GM12878 (cell line): Measurements from ENCODE around the gene PPP1R37. TPM values are rescaled to one million over a fixed set of nuclear protein-coding genes. Genes with fewer than 3 reads are reported as not detected.
A peak's percentile ranks its signal among the peaks of the same experiment; 100 is the strongest.

Source experiments
- ATAC-seq: fragments of 200-7000 bp; cut with Tn5 transposase; 3 replicates; pipeline ENCODE4 v1.9.1; 2020; ENCODE audit warnings: mild to moderate bottlenecking, moderate library complexity
- BruUV-seq: library from RNA; stranded (reverse); fragments of 400-500 nt; replicated peaks from 2 replicates; lab custom pipeline; 2021; lab: Mats Ljungman, UMichigan
- CTCF ChIA-PET: fragments of 300-600 bp; sonication (Branson Sonifier 250); formaldehyde crosslinking; extraction: SDS; loops from one replicate; lab custom pipeline; 2021; ENCODE audit warnings: inconsistent platforms; lab: Yijun Ruan, JAX
- POLR2A ChIA-PET: fragments of 350-600 bp; formaldehyde crosslinking; extraction: SDS; loops from one replicate; lab custom pipeline; 2021; ENCODE audit warnings: inconsistent platforms; lab: Charles Lee
- RAD21 ChIA-PET: fragments of 300-600 bp; sonication (Branson Sonifier 250); formaldehyde crosslinking; loops from one replicate; lab custom pipeline; 2023; ENCODE audit warnings: antibody characterized with exemption; ENCODE audit not compliant: unreplicated experiment; lab: Charles Lee
- SMC1A ChIA-PET: fragments of 300-600 bp; sonication (Branson Sonifier 250); formaldehyde crosslinking; loops from one replicate; lab custom pipeline; 2023; ENCODE audit not compliant: unreplicated experiment, uncharacterized antibody; lab: Charles Lee
- DNase-seq: peaks from one replicate; pipeline ENCODE4 v3.0.0-alpha.2; 2011; ENCODE audit warnings: low read depth, low spot score
- FAIRE-seq: peaks from 3 replicates; lab custom pipeline; 2011; peaks lifted over from hg19 to GRCh38; lab: Jason Lieb, UNC
- H2AFZ ChIP-seq: 2 replicates; pipeline ENCODE4 v1.6.0; 2011; ENCODE audit warnings: low read depth, low read length, control low read depth; ENCODE audit not compliant: control insufficient read depth
- H3K27ac ChIP-seq: 2 replicates; pipeline ENCODE4 v1.5.1; 2011; ENCODE audit warnings: control low read depth; ENCODE audit not compliant: control insufficient read depth, insufficient read depth
- H3K27me3 ChIP-seq, 2 experiments: replicated peaks in 1 of 2; 2 replicates each; pipeline versions ENCODE4 v1.6.0 to v1.6.1; 2011; ENCODE audit warnings: low read length in 1 of 2; ENCODE audit not compliant: control insufficient read depth in 2 of 2, insufficient read depth in 2 of 2
- H3K36me3 ChIP-seq, 2 experiments: 2 replicates each; pipeline ENCODE4 v1.5.1; 2011; ENCODE audit warnings: low read length in 1 of 2; ENCODE audit not compliant: control insufficient read depth in 2 of 2, insufficient read depth in 2 of 2
- H3K4me1 ChIP-seq: 2 replicates; pipeline ENCODE4 v1.6.1; 2011; ENCODE audit warnings: mild to moderate bottlenecking, low read length, moderate library complexity, mixed read lengths; ENCODE audit not compliant: control insufficient read depth, insufficient read depth
- H3K4me2 ChIP-seq: 2 replicates; pipeline ENCODE4 v1.6.0; 2011; ENCODE audit warnings: control low read depth; ENCODE audit not compliant: control insufficient read depth, insufficient read depth
- H3K4me3 ChIP-seq: fragments of 200-600 bp; sonication (generic); 2 replicates; pipeline ENCODE4 v1.5.1; 2016
- H3K79me2 ChIP-seq: 2 replicates; pipeline ENCODE4 v1.6.0; 2011; ENCODE audit warnings: low read length; ENCODE audit not compliant: control insufficient read depth, insufficient read depth
- H3K9ac ChIP-seq: 2 replicates; pipeline ENCODE4 v1.8.0; 2011; ENCODE audit warnings: low read length, control low read depth, mixed read lengths; ENCODE audit not compliant: control insufficient read depth, insufficient read depth
- H3K9me3 ChIP-seq: replicated peaks from 3 replicates; pipeline ENCODE4 v1.5.1; 2011; ENCODE audit warnings: mild to moderate bottlenecking, low read length; ENCODE audit not compliant: control insufficient read depth, insufficient read depth
- H4K20me1 ChIP-seq: 2 replicates; pipeline ENCODE4 v1.6.0; 2011; ENCODE audit not compliant: control insufficient read depth, insufficient read depth
- BHLHE40 ChIP-seq, 2 experiments: fragments of 450-650 bp in 1 of 2; IDR thresholded peaks; 2 replicates each; pipeline ENCODE4 v1.6.1; 2011 to 2017; ENCODE audit warnings: low read depth in 2 of 2, borderline replicate concordance in 1 of 2, improper control_type of control experiment in 1 of 2, low read length in 1 of 2, mild to moderate bottlenecking in 1 of 2
- DPF2 ChIP-seq: fragments of 450-650 bp; IDR thresholded peaks from 2 replicates; pipeline ENCODE4 v1.6.1; 2017; ENCODE audit warnings: mild to moderate bottlenecking
- HDAC6 ChIP-seq: fragments of 200-600 bp; sonication (generic); IDR thresholded peaks from one replicate; pipeline ENCODE4 v1.8.0; 2017; ENCODE audit warnings: antibody characterized with exemption; ENCODE audit not compliant: unreplicated experiment
- IKZF1 ChIP-seq: fragments of 450-650 bp; conservative IDR thresholded peaks from 2 replicates; pipeline ENCODE4 v1.6.1; 2017; ENCODE audit warnings: antibody characterized with exemption, mild to moderate bottlenecking
- MAX ChIP-seq: IDR thresholded peaks from 2 replicates; pipeline ENCODE4 v1.6.1; 2012; ENCODE audit warnings: low read depth, low read length, improper control_type of control experiment
- MXI1 ChIP-seq: fragments of 150-350 bp; IDR thresholded peaks from 2 replicates; pipeline ENCODE4 v1.6.1; 2011; ENCODE audit warnings: low read depth, mild to moderate bottlenecking, inconsistent platforms, low read length, improper control_type of control experiment
- MYC ChIP-seq: IDR thresholded peaks from 2 replicates; pipeline ENCODE4 v1.6.1; 2011; ENCODE audit warnings: mild to moderate bottlenecking, low read length, moderate library complexity, inconsistent platforms; ENCODE audit not compliant: insufficient read depth, insufficient replicate concordance, insufficient read length, severe bottlenecking
- PAX5 ChIP-seq: IDR thresholded peaks from 2 replicates; pipeline ENCODE4 v1.6.1; 2011; ENCODE audit warnings: low read depth, low read length, borderline replicate concordance
- RCOR1 ChIP-seq: conservative IDR thresholded peaks from 2 replicates; pipeline ENCODE4 v1.6.1; 2012; ENCODE audit warnings: low read depth, low read length, improper control_type of control experiment
- SMARCA5 ChIP-seq: fragments of 450-650 bp; IDR thresholded peaks from 2 replicates; pipeline ENCODE4 v1.6.1; 2017; ENCODE audit warnings: mild to moderate bottlenecking
- TCF12 ChIP-seq: IDR thresholded peaks from 2 replicates; pipeline ENCODE4 v1.6.1; 2011; ENCODE audit warnings: low read depth, mild to moderate bottlenecking, low read length
- USF1 ChIP-seq: IDR thresholded peaks from 2 replicates; pipeline ENCODE4 v1.6.1; 2011; ENCODE audit warnings: borderline replicate concordance, low read depth, mild to moderate bottlenecking, moderate library complexity, mixed read lengths, low read length; ENCODE audit not compliant: insufficient read depth; ENCODE audit errors: extremely low read length
- USF2 ChIP-seq: IDR thresholded peaks from 2 replicates; pipeline ENCODE4 v1.6.1; 2011; ENCODE audit warnings: low read depth, low read length, improper control_type of control experiment, borderline replicate concordance
- ZNF687 ChIP-seq: fragments of 450-650 bp; IDR thresholded peaks from 2 replicates; pipeline ENCODE4 v1.6.1; 2017; ENCODE audit warnings: mild to moderate bottlenecking, moderate library complexity
- whole genome bisulfite sequencing: methylation state at CpG from one replicate; pipeline ENCODE4 v1.1.6; 2016; ENCODE audit warnings: low lambda C conversion rate; ENCODE audit not compliant: insufficient replicate concordance, insufficient coverage; ENCODE audit errors: missing lambda C conversion rate; 5-methylcytosine and 5-hydroxymethylcytosine counted together
- in situ Hi-C: fragments of 300-500 bp; cut with MboI; formaldehyde crosslinking; loops from 9 replicates; pipeline ENCODE4 v1.14.3; 2018; ENCODE audit warnings: mixed read lengths
- intact Hi-C: fragments of 100-400 bp; cut with micrococcal nuclease; formaldehyde crosslinking; loops from one replicate; pipeline ENCODE4 v1.14.2; 2022; ENCODE audit not compliant: unreplicated experiment
- polyA plus RNA-seq, 11 experiments: library from polyadenylated mRNA; depleted of rRNA in 4 of 11; unstranded in 6 of 11; stranded (reverse) in 5 of 11; fragments of >200 nt; fragmentation: Nextera tagmentation in 4 of 11; fragmentation: Illumina TruSeq in 1 of 11; extraction: Ambion mirVana in 4 of 11; extraction: Trizol in 1 of 11; gene quantifications; 1 replicate in 1 of 11; 2 replicates in 10 of 11; pipeline versions ENCODE4 v1.2.1 to v1.2.3, GENCODE V29; 2011 to 2016; ENCODE audit warnings: inconsistent platforms in 2 of 11, missing spikeins in 2 of 11, low read depth in 1 of 11
- total RNA-seq, 4 experiments: library from RNA; depleted of rRNA in 3 of 4; stranded (reverse); fragments of >200 nt in 3 of 4; fragmentation: Illumina TruSeq in 1 of 4; extraction: Trizol in 1 of 4; gene quantifications; 2 replicates each; pipeline versions ENCODE4 v1.2.1 to v1.2.3, GENCODE V29; 2013 to 2021

PPP1R37 gene
- total and polyA plus RNA-seq, 10 of the 15 experiments (the other 5 are each of a cell fraction or from before 2014, with no cell fraction given), result 0.09 to 21.3 (median 5.1) TPM; not detected in 1

- Histone ChIP-seq H3K4me2 (peak overlapping the region; percentile 74), H3K36me3 (no peaks in the 10 kb centered on the region), H3K4me1 (peaks cover 14% of the 10 kb centered on the region), H3K9me3 (no peaks in the 10 kb centered on the region; the same call in 2 of the 3 replicates), H3K27me3 (peaks cover 5 to 9% of the 10 kb centered on the region in 2 experiments; a peak in 3 of 4 replicates), H3K9ac (no peak overlapping the region), H3K4me3 (peak overlapping the region; percentile 5; the same call in 1 of the 2 replicates), H2AFZ (peak overlapping the region; percentile 20), H3K79me2 (no peaks in the 10 kb centered on the region), H3K27ac (no peak overlapping the region), H4K20me1 (no peaks in the 10 kb centered on the region)
- ChIA-PET SMC1A (no interaction called here), RAD21 (interaction anchor here (1.8 kb wide), 1 partner anchor 12 kb away, joined by 9 read pairs; no protein-coding TSS in a partner anchor), CTCF (interaction anchor here (1.1 kb wide), 1 partner anchor 35 kb away, joined by 3 read pairs; no protein-coding TSS in a partner anchor), POLR2A (interaction anchor here (0.5 to 0.6 kb wide), 2 partner anchors 125 to 599 kb away, joined by 3 read pairs; no protein-coding TSS in a partner anchor)
- 33% methylated on average over 81 of the region's 91 CpGs for WGBS
- peak; percentile 53 to 61; a peak in 3 of 4 replicates for TF ChIP-seq BHLHE40 (IDR thresholded peaks at IDR 0.05; ENCODE audit: borderline replicate concordance in 1 of 2, low read depth in 2 of 2, low read length in 1 of 2)
- peak; percentile 55; the same call in 1 of the 2 replicates for TF ChIP-seq MAX
- TF ChIP-seq USF1, result peak; percentile 43
- peak; percentile 80 for TF ChIP-seq MYC
- no peak for TF ChIP-seq RCOR1
- no peak for TF ChIP-seq SMARCA5
- TF ChIP-seq IKZF1, result 0 out of 2 replicates have a peak, but pooled peaks have one; percentile 14
- TF ChIP-seq USF2, result no peak; the same call in 1 of the 2 replicates
- peak; percentile 73 for TF ChIP-seq HDAC6
- peak; percentile 76; the same call in 1 of the 2 replicates for TF ChIP-seq ZNF687
- no peak for TF ChIP-seq PAX5
- peak; percentile 59 for TF ChIP-seq MXI1
- TF ChIP-seq TCF12, result peak; percentile 46; the same call in 1 of the 2 replicates
- TF ChIP-seq DPF2, result peak; percentile 13; the same call in 1 of the 2 replicates
- intact Hi-C loops, result no loop called here
- FAIRE-seq (no peak), ATAC-seq (peak; percentile 35), DNase-seq (no peak)
- no TSS peak for BruUV-seq
- in situ Hi-C loops, result no loop called here
Measured at GRCh38 chr19:45152504-45153338, 59.7 kb downstream of the PPP1R37 start.
